Kidney (tissue), 14 donors: ENCODE measurements around the gene GGT6. TPM values are rescaled to one million over a fixed set of nuclear protein-coding genes. Genes with fewer than 3 reads are reported as not detected.

Experiments used
- DNase-seq, 5 donors: peaks; one replicate each; pipeline ENCODE4 v3.0.0-alpha.2; 2013 to 2020
- FAIRE-seq: peaks from 2 replicates; lab custom pipeline; 2012; peaks lifted over from hg19 to GRCh38; lab: Jason Lieb, UNC
- H3K27ac ChIP-seq, 2 donors: one replicate each; pipeline ENCODE4 v1.7.0; 2013; ENCODE audit warnings: low read depth in 2 of 2, low read length in 2 of 2, inconsistent platforms in 1 of 2
- H3K27me3 ChIP-seq: one replicate; pipeline ENCODE4 v1.7.1; 2013; ENCODE audit warnings: low read length, inconsistent platforms; ENCODE audit not compliant: control insufficient read depth, insufficient read depth
- H3K36me3 ChIP-seq, 3 donors: one replicate each; pipeline versions ENCODE4 v1.7.0 to v1.7.1; 2013; ENCODE audit warnings: low read length in 3 of 3, control low read depth in 1 of 3, inconsistent platforms in 1 of 3; ENCODE audit not compliant: insufficient read depth in 3 of 3, control insufficient read depth in 2 of 3
- H3K4me1 ChIP-seq, 3 donors: one replicate each; pipeline versions ENCODE4 v1.7.0 to v1.7.1; 2013; ENCODE audit warnings: low read length in 3 of 3, inconsistent platforms in 1 of 3, low read depth in 1 of 3; ENCODE audit not compliant: control insufficient read depth in 2 of 3, insufficient read depth in 2 of 3
- H3K4me3 ChIP-seq, 3 donors: one replicate each; pipeline versions ENCODE4 v1.7.0 to v1.8.1; 2013; ENCODE audit warnings: low read length in 3 of 3, control low read depth in 1 of 3, inconsistent platforms in 1 of 3
- H3K9ac ChIP-seq, 3 donors: one replicate each; pipeline versions ENCODE4 v1.7.0 to v1.7.1; 2013; ENCODE audit warnings: low read length in 3 of 3, control low read depth in 1 of 3, inconsistent platforms in 1 of 3
- H3K9me3 ChIP-seq, 3 donors: one replicate each; pipeline versions ENCODE4 v1.7.0 to v1.7.1; 2013; ENCODE audit warnings: low read length in 3 of 3, control low read depth in 1 of 3, inconsistent platforms in 1 of 3; ENCODE audit not compliant: control insufficient read depth in 2 of 3, insufficient read depth in 1 of 3
- intact Hi-C: fragments of 100-400 bp; cut with DNase I; formaldehyde crosslinking; loops from one replicate; pipeline ENCODE4 v1.11.1; 2022
- polyA plus RNA-seq: library from polyadenylated mRNA; stranded (reverse); fragments of 350-450 nt; fragmentation: Illumina TruSeq; extraction: RNeasy Lipid Tissue Mini Kit (QIAGEN cat#74804); gene quantifications from one replicate; pipeline ENCODE4 v1.2.3, GENCODE V29; 2014; ENCODE audit warnings: low read depth, low replicate concordance; ENCODE audit not compliant: insufficient read depth
- total RNA-seq: library from RNA; stranded (reverse); fragmentation: NEBNext Ultra II Directional; extraction: Animal tissue kit (Norgen Biotek cat#: 25700); gene quantifications from one replicate; pipeline ENCODE4 v1.2.1, GENCODE V29; 2021
- TF ChIP-seq, protein P1 (sequence below): IDR thresholded peaks from 3 replicates; pipeline ENCODE4 v1.5.1; 2012; ENCODE audit warnings: mild to moderate bottlenecking, moderate library complexity, borderline replicate concordance; ENCODE audit not compliant: insufficient read depth; ENCODE audit errors: extremely low read depth
- donor health status: control.
- donor health status: control.
- donor health status: control.
- donor health status: control.
- donor health status: control.
- donor health status: DM: yes; HTN: yes; CAD: no.
- donor health status: Normal renal cell carcinoma (clear cell type).

GGT6 gene
- total and polyA plus RNA-seq, 2 donors from 2014 or later = 16.8 to 51.4 TPM

DNA sequence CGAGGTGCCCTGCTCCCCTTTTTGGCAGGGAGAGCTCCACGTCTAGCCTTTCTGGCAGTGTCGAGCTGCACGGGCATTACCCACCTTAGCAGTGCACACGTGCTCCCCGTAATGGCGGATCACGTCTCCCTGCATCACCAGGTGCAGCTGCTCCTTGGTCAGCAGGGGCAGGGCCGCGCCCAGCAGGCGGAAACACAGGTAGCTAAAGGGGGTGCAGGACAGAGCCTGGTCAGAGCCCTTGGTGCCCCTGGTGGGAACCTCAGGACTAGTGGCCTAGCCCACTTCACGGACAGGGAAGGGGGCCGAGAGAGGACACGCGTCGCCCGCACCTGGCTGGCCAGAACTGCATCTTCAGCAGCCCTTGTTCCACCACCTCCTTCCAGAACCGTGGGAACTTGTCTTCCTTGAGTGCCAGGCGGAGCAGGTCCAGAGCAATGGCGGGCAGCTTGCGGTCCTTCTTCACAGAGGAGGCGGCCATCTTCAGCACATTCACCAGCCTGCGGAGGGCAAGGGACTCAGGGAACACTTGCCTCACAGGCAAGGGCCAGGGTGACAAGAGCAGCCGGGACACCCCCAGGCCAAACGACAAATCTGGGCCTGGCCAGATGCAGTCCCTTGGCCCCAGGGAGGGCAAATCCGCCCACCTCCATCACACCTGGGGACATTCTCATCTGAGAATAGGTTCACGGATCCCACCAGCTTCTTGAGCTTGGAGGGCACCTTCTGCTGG is 8.4 kb downstream of the GGT6 start:
- Histone ChIP-seq H3K4me1 (peaks cover 4 to 14% (median 9%) of the 10 kb centered on the region in 3 donors), H3K27me3 (no peaks in the 10 kb centered on the region), H3K4me3 (no peak overlapping the region), H3K9me3 (no peaks in the 10 kb centered on the region), H3K36me3 (peaks cover 0 to 27% (median 10%) of the 10 kb centered on the region in 3 donors), H3K27ac (no peak overlapping the region), H3K9ac (no peak overlapping the region)
- TF ChIP-seq, protein P1, sequence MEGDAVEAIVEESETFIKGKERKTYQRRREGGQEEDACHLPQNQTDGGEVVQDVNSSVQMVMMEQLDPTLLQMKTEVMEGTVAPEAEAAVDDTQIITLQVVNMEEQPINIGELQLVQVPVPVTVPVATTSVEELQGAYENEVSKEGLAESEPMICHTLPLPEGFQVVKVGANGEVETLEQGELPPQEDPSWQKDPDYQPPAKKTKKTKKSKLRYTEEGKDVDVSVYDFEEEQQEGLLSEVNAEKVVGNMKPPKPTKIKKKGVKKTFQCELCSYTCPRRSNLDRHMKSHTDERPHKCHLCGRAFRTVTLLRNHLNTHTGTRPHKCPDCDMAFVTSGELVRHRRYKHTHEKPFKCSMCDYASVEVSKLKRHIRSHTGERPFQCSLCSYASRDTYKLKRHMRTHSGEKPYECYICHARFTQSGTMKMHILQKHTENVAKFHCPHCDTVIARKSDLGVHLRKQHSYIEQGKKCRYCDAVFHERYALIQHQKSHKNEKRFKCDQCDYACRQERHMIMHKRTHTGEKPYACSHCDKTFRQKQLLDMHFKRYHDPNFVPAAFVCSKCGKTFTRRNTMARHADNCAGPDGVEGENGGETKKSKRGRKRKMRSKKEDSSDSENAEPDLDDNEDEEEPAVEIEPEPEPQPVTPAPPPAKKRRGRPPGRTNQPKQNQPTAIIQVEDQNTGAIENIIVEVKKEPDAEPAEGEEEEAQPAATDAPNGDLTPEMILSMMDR = no peak
- intact Hi-C loops = no loop called here
- DNase-seq (peak in 1 of 5 donors; percentile 60), FAIRE-seq (no peak)

GRCh38 chr17:4551141-4551540 is 9.2 kb downstream of the GGT6 start:
- Histone ChIP-seq H3K4me1 (peaks cover under 1 to 14% (median 8%) of the 10 kb centered on the region in 3 donors), H3K9me3 (no peaks in the 10 kb centered on the region), H3K36me3 (peaks cover 0 to 27% (median 13%) of the 10 kb centered on the region in 3 donors), H3K27ac (no peak overlapping the region), H3K27me3 (no peaks in the 10 kb centered on the region), H3K9ac (no peak overlapping the region), H3K4me3 (no peak overlapping the region)
- FAIRE-seq (no peak), DNase-seq (peak in 1 of 5 donors; percentile 35)
- TF ChIP-seq, protein P1 = no peak
- intact Hi-C loops = no loop called here

- H3K27ac ChIP-seq = no peak overlapping the region
- FAIRE-seq = no peak
- TF ChIP-seq, protein P1 = no peak
- intact Hi-C loops = no loop called here
- DNase-seq = no peak
- no peaks in the 10 kb centered on the region for H3K27me3 ChIP-seq
- no peaks in the 10 kb centered on the region for H3K9me3 ChIP-seq
- peaks cover 0 to 9% (median 2%) of the 10 kb centered on the region in 3 donors for H3K4me1 ChIP-seq
- H3K9ac ChIP-seq = no peak overlapping the region
- peaks cover 0 to 27% (median 13%) of the 10 kb centered on the region in 3 donors for H3K36me3 ChIP-seq
- no peak overlapping the region for H3K4me3 ChIP-seq
Measured at GRCh38 chr17:4550534-4551039, 9.8 kb downstream of the GGT6 start.
